HepG2 (cell line): ENCODE measurements around the gene TGM4. TPM values are rescaled to one million over a fixed set of nuclear protein-coding genes. Genes with fewer than 3 reads are reported as not detected.

ENCODE experiments used
- ADNP ChIP-seq: sonication (generic); formaldehyde crosslinking; IDR thresholded peaks from 2 replicates; pipeline ENCODE4 v1.4.0; 2020; ENCODE audit warnings: missing genetic modification reagents
- ARNTL ChIP-seq: sonication (generic); formaldehyde crosslinking; IDR thresholded peaks from 2 replicates; pipeline ENCODE4 v1.4.0; 2020; ENCODE audit warnings: mild to moderate bottlenecking, missing genetic modification reagents
- ATAD3A ChIP-seq: sonication (generic); formaldehyde crosslinking; IDR thresholded peaks from 2 replicates; pipeline ENCODE4 v1.4.0; 2020; ENCODE audit warnings: missing genetic modification reagents
- FOXJ3 ChIP-seq: sonication (generic); formaldehyde crosslinking; IDR thresholded peaks from 2 replicates; pipeline ENCODE4 v1.4.0; 2020; ENCODE audit warnings: missing genetic modification reagents, mild to moderate bottlenecking, borderline replicate concordance
- GABPB1 ChIP-seq: IDR thresholded peaks from 2 replicates; pipeline ENCODE4 v1.6.1; 2016; ENCODE audit warnings: mild to moderate bottlenecking, missing genetic modification reagents, moderate library complexity, missing compliant biosample characterization
- GTF3A ChIP-seq: sonication (generic); formaldehyde crosslinking; conservative IDR thresholded peaks from 2 replicates; pipeline ENCODE4 v1.4.0; 2020; ENCODE audit warnings: mild to moderate bottlenecking, missing genetic modification reagents
- HNRNPK ChIP-seq: fragments of 200-400 bp; formaldehyde crosslinking; IDR thresholded peaks from 2 replicates; pipeline ENCODE4 v1.6.1; 2018; ENCODE audit warnings: low read length, low read depth, moderate library complexity, mild to moderate bottlenecking; ENCODE audit not compliant: poor library complexity, severe bottlenecking
- HNRNPLL ChIP-seq: fragments of 200-400 bp; formaldehyde crosslinking; IDR thresholded peaks from 2 replicates; pipeline ENCODE4 v1.6.1; 2017; ENCODE audit warnings: mild to moderate bottlenecking, low read depth, low read length; ENCODE audit not compliant: poor library complexity, severe bottlenecking
- HOXA9 ChIP-seq: sonication (generic); formaldehyde crosslinking; IDR thresholded peaks from 2 replicates; pipeline ENCODE4 v1.8.1; 2022; ENCODE audit warnings: missing genetic modification reagents, mild to moderate bottlenecking, moderate library complexity, borderline replicate concordance
- ISL2 ChIP-seq: sonication (generic); formaldehyde crosslinking; IDR thresholded peaks from 2 replicates; pipeline ENCODE4 v1.5.0; 2020; ENCODE audit warnings: missing genetic modification reagents
- KLF13 ChIP-seq: sonication (generic); formaldehyde crosslinking; IDR thresholded peaks from 2 replicates; pipeline ENCODE4 v1.4.0; 2020; ENCODE audit warnings: mild to moderate bottlenecking, missing genetic modification reagents
- MEIS1 ChIP-seq: sonication (generic); formaldehyde crosslinking; IDR thresholded peaks from 2 replicates; pipeline ENCODE4 v1.9.0; 2021; ENCODE audit warnings: mild to moderate bottlenecking, missing genetic modification reagents, moderate library complexity, borderline replicate concordance
- MIXL1 ChIP-seq: IDR thresholded peaks from 2 replicates; pipeline ENCODE4 v1.6.1; 2016
- PRPF4 ChIP-seq: fragments of 200-400 bp; formaldehyde crosslinking; IDR thresholded peaks from 2 replicates; pipeline ENCODE4 v1.6.1; 2016; ENCODE audit warnings: low read length, low read depth; ENCODE audit not compliant: poor library complexity, severe bottlenecking
- SAFB2 ChIP-seq: sonication (generic); formaldehyde crosslinking; IDR thresholded peaks from 2 replicates; pipeline ENCODE4 v1.5.1; 2020; ENCODE audit warnings: missing genetic modification reagents, low read depth, mild to moderate bottlenecking, borderline replicate concordance
- SAP130 ChIP-seq: IDR thresholded peaks from 2 replicates; pipeline ENCODE4 v1.6.1; 2016; ENCODE audit warnings: low read depth
- SOX5 ChIP-seq: IDR thresholded peaks from 2 replicates; pipeline ENCODE4 v1.6.1; 2016; ENCODE audit warnings: borderline replicate concordance
- SSRP1 ChIP-seq: IDR thresholded peaks from 2 replicates; pipeline ENCODE4 v1.6.1; 2016; ENCODE audit warnings: control low read depth
- THRA ChIP-seq: sonication (generic); formaldehyde crosslinking; IDR thresholded peaks from 2 replicates; pipeline ENCODE4 v1.4.0; 2020; ENCODE audit warnings: missing genetic modification reagents, borderline replicate concordance
- ZFYVE20 ChIP-seq: sonication (generic); formaldehyde crosslinking; IDR thresholded peaks from 2 replicates; pipeline ENCODE4 v1.8.0; 2023; ENCODE audit warnings: low read depth, mild to moderate bottlenecking, moderate library complexity, missing genetic modification reagents, borderline replicate concordance
- ZNF225 ChIP-seq: sonication (generic); formaldehyde crosslinking; IDR thresholded peaks from 2 replicates; pipeline ENCODE4 v1.4.0; 2020; ENCODE audit warnings: mild to moderate bottlenecking, missing genetic modification reagents
- ZNF556 ChIP-seq: sonication (generic); formaldehyde crosslinking; IDR thresholded peaks from 2 replicates; pipeline ENCODE4 v1.4.0; 2020; ENCODE audit warnings: mild to moderate bottlenecking, missing genetic modification reagents, borderline replicate concordance
- ZNF749 ChIP-seq: sonication (generic); formaldehyde crosslinking; IDR thresholded peaks from 2 replicates; pipeline ENCODE4 v1.8.0; 2022; ENCODE audit warnings: mild to moderate bottlenecking, missing genetic modification reagents, moderate library complexity, borderline replicate concordance
- ZNF83 ChIP-seq: sonication (generic); formaldehyde crosslinking; IDR thresholded peaks from 2 replicates; pipeline ENCODE4 v1.4.0; 2020; ENCODE audit warnings: missing genetic modification reagents, mild to moderate bottlenecking, borderline replicate concordance
- polyA plus RNA-seq, 8 experiments: library from polyadenylated mRNA; depleted of rRNA in 3 of 8; stranded (reverse) in 7 of 8; unstranded in 1 of 8; fragments of >200 nt; fragmentation: Illumina TruSeq in 4 of 8; extraction: Trizol in 4 of 8; gene quantifications; 2 replicates each; pipeline versions ENCODE4 v1.2.1 to v1.2.3, GENCODE V29; 2011 to 2016; ENCODE audit warnings: low read depth in 4 of 8, missing spikeins in 1 of 8, mixed read lengths in 1 of 8; ENCODE audit not compliant: insufficient read depth in 1 of 8
- total RNA-seq, 5 experiments: library from RNA; depleted of rRNA; stranded (reverse); fragments of >200 nt; fragmentation: Illumina TruSeq; extraction: Trizol; gene quantifications; 2 replicates each; pipeline ENCODE4 v1.2.3, GENCODE V29; 2016; ENCODE audit warnings: low read depth in 1 of 5
- TF ChIP-seq, protein P1 (sequence below): sonication (generic); formaldehyde crosslinking; IDR thresholded peaks from 2 replicates; pipeline ENCODE4 v1.4.0; 2020; ENCODE audit warnings: missing genetic modification reagents, borderline replicate concordance

Gene TGM4
- total and polyA plus RNA-seq, 2 of the 13 experiments (the other 11 are each of a cell fraction or from before 2014, with no cell fraction given): 0.07 to 0.15 TPM

- 0 out of 2 replicates have a peak, but pooled peaks have one; percentile 49 for TF ChIP-seq ZNF556 (CRISPR knock-in tag)
- TF ChIP-seq ZNF225 (CRISPR knock-in tag): peak; percentile 49; the same call in 1 of the 2 replicates
- TF ChIP-seq ZFYVE20 (CRISPR knock-in tag): no peak
- TF ChIP-seq ATAD3A (CRISPR knock-in tag): no peak
- peak; percentile 74 for TF ChIP-seq GABPB1 (CRISPR knock-in tag)
- TF ChIP-seq SSRP1 (CRISPR knock-in tag): no peak
- TF ChIP-seq MEIS1 (CRISPR knock-in tag): no peak; the same call in 1 of the 2 replicates
- peak; percentile 48 for TF ChIP-seq HNRNPLL
- TF ChIP-seq PRPF4: no peak
- peak; percentile 50; the same call in 1 of the 2 replicates for TF ChIP-seq FOXJ3 (CRISPR knock-in tag)
- TF ChIP-seq ADNP (CRISPR knock-in tag): no peak
- peak; percentile 55 for TF ChIP-seq SAP130 (CRISPR knock-in tag)
- TF ChIP-seq, protein P1, sequence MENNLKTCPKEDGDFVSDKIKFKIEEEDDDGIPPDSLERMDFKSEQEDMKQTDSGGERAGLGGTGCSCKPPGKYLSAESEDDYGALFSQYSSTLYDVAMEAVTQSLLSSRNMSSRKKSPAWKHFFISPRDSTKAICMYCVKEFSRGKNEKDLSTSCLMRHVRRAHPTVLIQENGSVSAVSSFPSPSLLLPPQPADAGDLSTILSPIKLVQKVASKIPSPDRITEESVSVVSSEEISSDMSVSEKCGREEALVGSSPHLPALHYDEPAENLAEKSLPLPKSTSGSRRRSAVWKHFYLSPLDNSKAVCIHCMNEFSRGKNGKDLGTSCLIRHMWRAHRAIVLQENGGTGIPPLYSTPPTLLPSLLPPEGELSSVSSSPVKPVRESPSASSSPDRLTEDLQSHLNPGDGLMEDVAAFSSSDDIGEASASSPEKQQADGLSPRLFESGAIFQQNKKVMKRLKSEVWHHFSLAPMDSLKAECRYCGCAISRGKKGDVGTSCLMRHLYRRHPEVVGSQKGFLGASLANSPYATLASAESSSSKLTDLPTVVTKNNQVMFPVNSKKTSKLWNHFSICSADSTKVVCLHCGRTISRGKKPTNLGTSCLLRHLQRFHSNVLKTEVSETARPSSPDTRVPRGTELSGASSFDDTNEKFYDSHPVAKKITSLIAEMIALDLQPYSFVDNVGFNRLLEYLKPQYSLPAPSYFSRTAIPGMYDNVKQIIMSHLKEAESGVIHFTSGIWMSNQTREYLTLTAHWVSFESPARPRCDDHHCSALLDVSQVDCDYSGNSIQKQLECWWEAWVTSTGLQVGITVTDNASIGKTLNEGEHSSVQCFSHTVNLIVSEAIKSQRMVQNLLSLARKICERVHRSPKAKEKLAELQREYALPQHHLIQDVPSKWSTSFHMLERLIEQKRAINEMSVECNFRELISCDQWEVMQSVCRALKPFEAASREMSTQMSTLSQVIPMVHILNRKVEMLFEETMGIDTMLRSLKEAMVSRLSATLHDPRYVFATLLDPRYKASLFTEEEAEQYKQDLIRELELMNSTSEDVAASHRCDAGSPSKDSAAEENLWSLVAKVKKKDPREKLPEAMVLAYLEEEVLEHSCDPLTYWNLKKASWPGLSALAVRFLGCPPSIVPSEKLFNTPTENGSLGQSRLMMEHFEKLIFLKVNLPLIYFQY: 0 out of 2 replicates have a peak, but pooled peaks have one; percentile 58
- TF ChIP-seq ZNF83 (CRISPR knock-in tag): no peak
- no peak for TF ChIP-seq THRA
- TF ChIP-seq MIXL1 (CRISPR knock-in tag): no peak
- TF ChIP-seq GTF3A (CRISPR knock-in tag): 0 out of 2 replicates have a peak, but pooled peaks have one; percentile 26
- 0 out of 2 replicates have a peak, but pooled peaks have one; percentile 76 for TF ChIP-seq KLF13 (CRISPR knock-in tag)
- TF ChIP-seq ZNF749 (CRISPR knock-in tag): no peak
- peak; percentile 57 for TF ChIP-seq ISL2 (CRISPR knock-in tag)
- TF ChIP-seq ARNTL (CRISPR knock-in tag): 0 out of 2 replicates have a peak, but pooled peaks have one; percentile 28
- TF ChIP-seq SOX5: peak; percentile 23; the same call in 1 of the 2 replicates
- TF ChIP-seq HOXA9 (CRISPR knock-in tag): no peak; the same call in 1 of the 2 replicates
- peak; percentile 50 for TF ChIP-seq HNRNPK
- 0 out of 2 replicates have a peak, but pooled peaks have one; percentile 67 for TF ChIP-seq SAFB2 (CRISPR knock-in tag)
Measured at GRCh38 chr3:44861412-44862225, 12.8 kb upstream of the TGM4 start, which contains the start of gene TMEM42 (continued).
